ENCODE data around the gene HSPB1. TPM values are rescaled to one million over a fixed set of nuclear protein-coding genes. Genes with fewer than 3 reads are reported as not detected.

The HSPB1 gene
- total and polyA plus RNA-seq, 2 experiments from 2014 or later, result 186 to 1,525 TPM

DNA sequence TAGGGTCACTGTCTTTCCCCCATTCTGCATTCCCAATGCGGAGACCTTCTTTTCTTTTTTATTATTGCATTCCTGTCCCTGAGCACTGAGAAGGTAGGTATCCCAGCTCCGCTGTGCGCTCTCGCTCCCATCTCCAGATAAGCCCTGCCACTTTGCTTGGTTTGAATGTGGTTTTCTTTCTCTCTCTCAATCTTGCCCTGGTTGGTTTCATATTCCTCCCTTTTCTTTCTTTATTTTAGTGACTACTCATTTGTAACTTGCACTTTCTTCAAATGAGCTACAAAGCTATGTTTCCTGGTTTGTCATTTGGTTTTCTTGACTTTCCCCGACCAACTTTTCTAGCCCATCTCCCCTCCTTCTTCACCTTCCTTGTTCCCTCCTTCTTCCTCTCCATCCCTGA lies 29.0 kb upstream of the HSPB1 start:
- H3K9me2 ChIP-seq (replicated peaks; ENCODE audit: insufficient read depth), result no peaks in the 10 kb centered on the region
- H3K4me1 ChIP-seq (ENCODE audit: insufficient read depth), result no peaks in the 10 kb centered on the region
- no peaks in the 10 kb centered on the region for H3K79me2 ChIP-seq
- H3K4me3 ChIP-seq, result no peak overlapping the region
- H3K4me2 ChIP-seq, result no peak overlapping the region
- H3K27me3 ChIP-seq, result peaks cover 54% of the 10 kb centered on the region
- H4K20me1 ChIP-seq (ENCODE audit: insufficient read depth, poor library complexity, severe bottlenecking), result no peaks in the 10 kb centered on the region
- WGBS (ENCODE audit: low lambda C conversion rate, missing lambda C conversion rate), result 72% methylated on average over 5 of the region's 5 CpGs
- no peaks in the 10 kb centered on the region for H3K36me3 ChIP-seq (replicated peaks; ENCODE audit: insufficient read depth, low read depth)
- no peak for TF ChIP-seq EZH2phosphoT487 (IDR thresholded peaks at IDR 0.05; ENCODE audit: low read depth, severe bottlenecking, unreplicated experiment)
- no peak for TF ChIP-seq EZH2 (IDR thresholded peaks at IDR 0.05; ENCODE audit: borderline replicate concordance)
- TF ChIP-seq, protein P1, sequence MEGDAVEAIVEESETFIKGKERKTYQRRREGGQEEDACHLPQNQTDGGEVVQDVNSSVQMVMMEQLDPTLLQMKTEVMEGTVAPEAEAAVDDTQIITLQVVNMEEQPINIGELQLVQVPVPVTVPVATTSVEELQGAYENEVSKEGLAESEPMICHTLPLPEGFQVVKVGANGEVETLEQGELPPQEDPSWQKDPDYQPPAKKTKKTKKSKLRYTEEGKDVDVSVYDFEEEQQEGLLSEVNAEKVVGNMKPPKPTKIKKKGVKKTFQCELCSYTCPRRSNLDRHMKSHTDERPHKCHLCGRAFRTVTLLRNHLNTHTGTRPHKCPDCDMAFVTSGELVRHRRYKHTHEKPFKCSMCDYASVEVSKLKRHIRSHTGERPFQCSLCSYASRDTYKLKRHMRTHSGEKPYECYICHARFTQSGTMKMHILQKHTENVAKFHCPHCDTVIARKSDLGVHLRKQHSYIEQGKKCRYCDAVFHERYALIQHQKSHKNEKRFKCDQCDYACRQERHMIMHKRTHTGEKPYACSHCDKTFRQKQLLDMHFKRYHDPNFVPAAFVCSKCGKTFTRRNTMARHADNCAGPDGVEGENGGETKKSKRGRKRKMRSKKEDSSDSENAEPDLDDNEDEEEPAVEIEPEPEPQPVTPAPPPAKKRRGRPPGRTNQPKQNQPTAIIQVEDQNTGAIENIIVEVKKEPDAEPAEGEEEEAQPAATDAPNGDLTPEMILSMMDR (IDR thresholded peaks at IDR 0.05; ENCODE audit: poor library complexity), result no peak
- no peak overlapping the region for H2AFZ ChIP-seq
- no peaks in the 10 kb centered on the region for H3K9me3 ChIP-seq (ENCODE audit: low read depth)
- H3K27ac ChIP-seq, result no peak overlapping the region
- DNase-seq (ENCODE audit: low spot score), result no peak

DNA sequence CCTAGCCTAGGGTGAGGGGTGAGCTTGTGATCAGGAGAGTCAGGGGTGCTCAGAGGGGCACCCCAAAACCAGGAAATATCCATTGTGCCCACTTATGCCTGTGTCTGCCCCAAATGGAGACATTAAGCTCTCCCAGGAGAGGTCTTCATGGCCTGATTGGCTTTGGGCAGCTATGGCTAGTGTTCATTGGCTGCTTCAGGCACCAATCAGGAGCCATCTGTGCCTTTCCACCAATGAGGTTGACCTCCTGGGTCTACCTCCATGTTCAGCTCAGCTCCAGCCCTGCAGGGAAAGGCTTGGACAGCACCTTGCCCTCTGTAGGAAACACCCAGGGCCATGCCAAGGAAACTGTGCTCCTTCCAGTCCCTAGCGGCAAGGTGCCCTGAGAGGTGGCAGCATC lies 23.9 kb upstream of the HSPB1 start:
- no peak overlapping the region for H2AFZ ChIP-seq
- DNase-seq (ENCODE audit: low spot score), result no peak
- no peak overlapping the region for H3K4me2 ChIP-seq
- TF ChIP-seq EZH2phosphoT487 (IDR thresholded peaks at IDR 0.05; ENCODE audit: low read depth, severe bottlenecking, unreplicated experiment) (no peak), EZH2 (IDR thresholded peaks at IDR 0.05; ENCODE audit: borderline replicate concordance) (no peak)
- TF ChIP-seq, protein P1 (IDR thresholded peaks at IDR 0.05; ENCODE audit: poor library complexity), result no peak
- H4K20me1 ChIP-seq (ENCODE audit: insufficient read depth, poor library complexity, severe bottlenecking), result no peaks in the 10 kb centered on the region
- H3K9me2 ChIP-seq (replicated peaks; ENCODE audit: insufficient read depth), result no peaks in the 10 kb centered on the region
- no peak overlapping the region for H3K27ac ChIP-seq
- H3K9me3 ChIP-seq (ENCODE audit: low read depth), result no peaks in the 10 kb centered on the region
- no peaks in the 10 kb centered on the region for H3K79me2 ChIP-seq
- WGBS (ENCODE audit: low lambda C conversion rate, missing lambda C conversion rate), result 100% methylated on average over 1 of the region's 1 CpG
- H3K27me3 ChIP-seq, result peaks cover 54% of the 10 kb centered on the region
- no peaks in the 10 kb centered on the region for H3K36me3 ChIP-seq (replicated peaks; ENCODE audit: insufficient read depth, low read depth)
- no peaks in the 10 kb centered on the region for H3K4me1 ChIP-seq (ENCODE audit: insufficient read depth)
- H3K4me3 ChIP-seq, result no peak overlapping the region

DNA sequence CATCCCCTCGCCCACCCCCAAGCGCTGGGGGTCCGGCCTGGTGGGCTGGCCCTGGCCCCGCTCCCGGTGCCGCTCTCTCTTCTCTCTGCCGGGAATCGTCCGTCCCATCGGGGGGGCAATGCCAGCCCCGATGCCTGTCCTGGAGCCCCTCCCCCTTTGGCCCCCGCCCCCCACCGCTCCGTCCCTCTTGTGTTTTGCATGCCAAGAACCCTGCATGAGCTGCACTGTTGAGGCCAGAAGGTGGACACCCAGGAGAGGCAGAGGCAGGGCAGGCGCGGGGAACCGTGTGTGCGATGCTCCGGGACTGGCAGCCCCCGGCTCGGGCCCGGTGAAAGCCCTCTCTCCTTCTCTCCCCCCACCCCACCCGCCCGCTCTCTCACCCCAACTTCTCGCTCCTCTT lies 22.1 kb upstream of the HSPB1 start:
- Histone ChIP-seq H3K27me3 (peaks cover 46% of the 10 kb centered on the region), H3K4me1 (ENCODE audit: insufficient read depth) (no peaks in the 10 kb centered on the region), H4K20me1 (ENCODE audit: insufficient read depth, poor library complexity, severe bottlenecking) (no peaks in the 10 kb centered on the region)

More for the DNA sequence above, 22.1 kb upstream of the HSPB1 start:
- TF ChIP-seq EZH2 (IDR thresholded peaks at IDR 0.05; ENCODE audit: borderline replicate concordance), result no peak
- TF ChIP-seq, protein P1 (IDR thresholded peaks at IDR 0.05; ENCODE audit: poor library complexity), result no peak
- H3K9me3 ChIP-seq (ENCODE audit: low read depth), result no peaks in the 10 kb centered on the region
- H2AFZ ChIP-seq, result no peak overlapping the region
- H3K79me2 ChIP-seq, result no peaks in the 10 kb centered on the region
- no peak overlapping the region for H3K4me3 ChIP-seq
- H3K9me2 ChIP-seq (replicated peaks; ENCODE audit: insufficient read depth), result no peaks in the 10 kb centered on the region
- no peak for DNase-seq (ENCODE audit: low spot score)
- H3K36me3 ChIP-seq (replicated peaks; ENCODE audit: insufficient read depth, low read depth), result no peaks in the 10 kb centered on the region
- WGBS (ENCODE audit: low lambda C conversion rate, missing lambda C conversion rate), result 0% methylated on average over 4 of the region's 25 CpGs
- H3K4me2 ChIP-seq, result peak overlapping the region; percentile 89
- H3K27ac ChIP-seq, result no peak overlapping the region

All from hepatocyte (in vitro differentiated cells).